ENCODE measurements around the gene MTHFD2.

DNA sequence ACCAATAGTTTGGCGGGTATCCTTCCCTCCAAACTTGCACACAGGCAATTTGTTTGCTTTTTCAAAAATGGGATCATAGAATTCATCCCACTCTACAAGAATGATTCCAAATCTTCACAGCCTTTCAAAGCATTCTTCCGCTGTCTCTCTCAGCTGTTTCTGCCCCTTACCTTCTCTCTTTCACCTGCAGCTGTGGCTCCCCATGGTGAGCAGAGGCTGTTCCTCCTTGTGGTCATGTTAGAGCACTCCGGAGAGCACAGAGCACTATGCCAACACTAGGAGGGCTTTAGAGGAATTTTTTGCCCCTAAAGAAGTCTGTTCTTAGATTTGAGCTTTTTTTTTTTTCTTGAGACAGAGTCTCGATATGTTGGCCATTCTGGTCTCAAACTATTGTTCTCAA is 30.4 kb downstream of the MTHFD2 start:
- TF ChIP-seq, protein P1, sequence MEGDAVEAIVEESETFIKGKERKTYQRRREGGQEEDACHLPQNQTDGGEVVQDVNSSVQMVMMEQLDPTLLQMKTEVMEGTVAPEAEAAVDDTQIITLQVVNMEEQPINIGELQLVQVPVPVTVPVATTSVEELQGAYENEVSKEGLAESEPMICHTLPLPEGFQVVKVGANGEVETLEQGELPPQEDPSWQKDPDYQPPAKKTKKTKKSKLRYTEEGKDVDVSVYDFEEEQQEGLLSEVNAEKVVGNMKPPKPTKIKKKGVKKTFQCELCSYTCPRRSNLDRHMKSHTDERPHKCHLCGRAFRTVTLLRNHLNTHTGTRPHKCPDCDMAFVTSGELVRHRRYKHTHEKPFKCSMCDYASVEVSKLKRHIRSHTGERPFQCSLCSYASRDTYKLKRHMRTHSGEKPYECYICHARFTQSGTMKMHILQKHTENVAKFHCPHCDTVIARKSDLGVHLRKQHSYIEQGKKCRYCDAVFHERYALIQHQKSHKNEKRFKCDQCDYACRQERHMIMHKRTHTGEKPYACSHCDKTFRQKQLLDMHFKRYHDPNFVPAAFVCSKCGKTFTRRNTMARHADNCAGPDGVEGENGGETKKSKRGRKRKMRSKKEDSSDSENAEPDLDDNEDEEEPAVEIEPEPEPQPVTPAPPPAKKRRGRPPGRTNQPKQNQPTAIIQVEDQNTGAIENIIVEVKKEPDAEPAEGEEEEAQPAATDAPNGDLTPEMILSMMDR (IDR thresholded peaks at IDR 0.05; ENCODE audit: low read depth, low read length, poor library complexity, severe bottlenecking) = no peak
- TF ChIP-seq EZH2phosphoT487 (IDR thresholded peaks at IDR 0.05; ENCODE audit: borderline replicate concordance, low read length) = no peak

Measured in DOHH2 (cell line).